ENCODE results near the gene MFSD11.
A peak's percentile ranks its signal among the peaks of the same experiment; 100 is the strongest.
"Not testable (repeated sequence)": the region's sequence is repeated elsewhere in the genome, so short reads cannot be mapped to it uniquely, and the experiment has no call there.

MFSD11 gene

DNA sequence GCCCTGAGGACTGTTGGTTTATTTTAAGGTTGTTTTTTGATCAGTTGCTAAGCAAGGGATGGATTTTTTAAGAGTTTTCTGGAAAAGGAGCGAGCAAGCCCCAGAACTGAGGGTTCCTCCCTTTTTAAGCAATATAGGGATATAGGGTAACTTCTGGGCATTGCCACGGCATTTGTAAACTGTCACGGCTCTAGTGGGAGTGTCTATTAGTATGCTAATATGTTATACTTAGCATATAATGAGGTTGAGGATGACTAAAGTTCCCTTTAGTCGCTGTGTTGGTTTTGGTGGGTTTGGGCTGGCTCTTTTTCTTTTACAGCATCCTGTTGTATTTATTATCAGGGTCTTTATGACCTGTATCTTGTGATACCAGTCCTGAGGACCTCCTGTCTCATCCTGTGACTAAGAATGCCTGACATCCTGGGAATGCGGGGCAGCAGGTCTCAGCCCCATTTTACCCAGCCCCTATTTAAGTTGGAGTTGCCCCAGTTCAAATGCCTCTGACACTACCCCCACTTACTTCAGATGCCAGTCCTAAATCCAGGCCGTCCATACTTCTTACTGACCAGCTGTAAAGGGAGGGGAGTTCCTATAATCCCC, 59.4 kb downstream of the MFSD11 start:
- no peak for DNase-seq (ENCODE audit: low read depth in 2 of 2)

GRCh38 chr17:76801706-76802105, 63.8 kb downstream of the MFSD11 start:
- DNase-seq (ENCODE audit: low read depth in 2 of 2), result no peak

DNA sequence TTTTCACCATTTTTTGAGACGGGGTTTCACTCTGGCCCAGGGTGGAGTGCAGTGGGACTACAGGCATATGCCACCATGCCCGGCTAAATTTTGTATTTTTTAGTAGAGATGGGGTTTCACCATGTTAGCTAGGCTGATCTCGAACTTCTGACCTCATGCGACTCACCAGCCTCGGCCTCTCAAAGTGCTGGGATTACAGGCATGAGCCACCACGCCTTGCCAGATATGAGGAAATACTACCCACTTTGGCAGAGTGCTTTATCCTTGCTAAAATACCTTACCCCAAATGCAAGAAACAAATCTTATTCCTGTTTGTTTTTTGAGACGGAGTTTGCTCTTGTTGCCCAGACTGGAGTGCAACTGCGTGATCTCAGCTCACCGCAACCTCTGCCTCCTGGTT, 67.4 kb downstream of the MFSD11 start:
- no peak for DNase-seq (ENCODE audit: low read depth in 2 of 2)

DNA sequence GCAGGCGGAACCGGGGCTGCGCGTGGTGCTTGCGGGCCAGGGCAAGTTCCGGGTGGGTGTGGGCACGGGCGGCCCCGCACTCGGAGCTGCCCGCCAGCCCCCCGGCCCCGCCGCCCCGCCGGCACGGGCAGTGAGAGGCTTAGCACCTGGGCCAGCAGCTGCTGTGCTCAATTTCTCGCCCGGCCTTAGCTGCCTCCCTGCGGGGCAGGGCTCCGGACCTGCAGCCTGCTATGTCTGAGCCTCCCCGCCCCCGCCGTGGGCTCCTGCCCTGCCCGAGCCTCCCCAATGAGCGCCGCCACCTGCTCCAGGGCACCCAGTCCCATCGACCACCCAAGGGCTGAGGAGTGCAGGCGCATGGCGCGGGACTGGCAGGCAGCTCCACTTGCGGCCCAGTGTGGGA, 68.2 kb downstream of the MFSD11 start:
- DNase-seq (ENCODE audit: low read depth in 2 of 2), result not testable (repeated sequence)

DNA sequence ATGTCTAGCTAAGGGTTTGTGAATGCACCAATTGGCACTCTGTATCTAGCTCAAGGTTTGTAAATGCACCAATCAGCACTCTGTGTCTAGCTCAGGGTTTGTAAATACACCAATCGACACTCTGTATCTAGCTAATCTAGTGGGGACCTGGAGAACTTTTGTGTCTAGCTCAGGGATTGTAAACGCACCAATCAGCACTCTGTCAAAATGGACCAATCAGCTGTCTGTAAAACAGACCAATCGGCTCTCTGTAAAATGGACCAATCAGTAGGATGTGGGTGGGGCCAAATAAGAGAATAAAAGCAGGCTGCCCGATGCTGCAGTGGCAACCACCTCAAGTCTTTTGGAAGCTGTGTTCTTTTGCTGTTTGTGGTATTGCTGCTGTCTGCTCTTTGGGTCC, 68.8 kb downstream of the MFSD11 start:
- not testable (repeated sequence) for DNase-seq (ENCODE audit: low read depth in 2 of 2)

- DNase-seq (ENCODE audit: low read depth in 2 of 2), result no peak
Measured at GRCh38 chr17:76808326-76808725, 70.4 kb downstream of the MFSD11 start.

GRCh38 chr17:76810956-76811355, 73.0 kb downstream of the MFSD11 start:
- no peak for DNase-seq (ENCODE audit: low read depth in 2 of 2)

DNA sequence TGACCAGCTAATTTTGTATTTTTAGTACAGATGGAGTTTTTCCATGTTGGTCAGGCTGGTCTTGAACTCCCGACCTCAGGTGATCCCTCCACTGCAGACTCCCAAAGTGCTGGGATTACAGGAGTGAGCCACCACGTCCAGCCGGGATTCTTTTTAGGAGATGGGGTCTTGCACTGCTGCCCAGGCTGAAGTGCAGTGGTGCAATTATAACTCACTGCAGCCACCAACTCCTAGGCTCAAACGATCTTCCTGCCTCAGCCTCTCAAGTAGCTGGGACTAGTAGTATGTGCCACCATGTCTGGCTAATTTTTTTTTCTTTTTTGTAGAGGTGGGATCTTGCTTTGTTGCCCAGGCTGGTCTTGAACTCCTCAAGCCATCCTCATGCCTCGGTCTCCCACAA, 73.9 kb downstream of the MFSD11 start:
- no peak for DNase-seq (ENCODE audit: low read depth in 2 of 2)

GRCh38 chr17:76812263-76812662, 74.3 kb downstream of the MFSD11 start:
- no peak for DNase-seq (ENCODE audit: low read depth in 2 of 2)

GRCh38 chr17:76812968-76813367, 75.0 kb downstream of the MFSD11 start:
- DNase-seq (ENCODE audit: low read depth in 2 of 2), result no peak

- DNase-seq (ENCODE audit: low read depth in 2 of 2), result not testable (repeated sequence)
Measured at GRCh38 chr17:76815907-76816589, 78.1 kb downstream of the MFSD11 start.

DNA sequence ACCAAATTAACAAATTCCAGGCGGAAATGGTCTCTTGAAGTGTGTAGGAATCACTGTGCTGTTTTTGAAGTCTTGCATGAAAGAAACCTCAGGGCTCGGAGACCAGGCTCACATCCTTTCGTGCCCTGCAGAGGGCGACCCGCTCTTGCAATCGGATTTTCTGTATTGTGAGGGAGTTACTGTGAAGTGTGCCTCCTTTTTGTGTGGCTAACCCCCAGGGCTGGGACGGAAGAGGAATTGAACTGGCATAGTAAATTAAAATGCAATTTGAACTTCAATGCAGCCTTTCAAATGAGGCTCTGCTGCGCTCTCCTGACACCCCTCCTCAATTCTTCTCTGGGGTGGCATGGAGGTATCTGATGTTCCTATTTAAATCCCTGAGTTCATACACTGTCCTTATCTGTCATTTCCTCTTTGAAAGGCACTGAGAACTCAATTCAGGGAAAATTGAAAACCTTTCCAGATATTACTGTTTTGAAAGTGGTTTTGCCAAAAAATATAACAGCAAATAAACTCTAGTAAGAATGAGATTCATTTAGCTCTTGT, 78.7 kb downstream of the MFSD11 start:
- DNase-seq (ENCODE audit: low read depth in 2 of 2), result peak; percentile 6 to 23

- no peak for DNase-seq (ENCODE audit: low read depth in 2 of 2)
Measured at GRCh38 chr17:76820039-76820438, 82.1 kb downstream of the MFSD11 start.

GRCh38 chr17:76820561-76820960, 82.6 kb downstream of the MFSD11 start:
- DNase-seq (ENCODE audit: low read depth in 2 of 2), result no peak

GRCh38 chr17:76822184-76822778, 84.4 kb downstream of the MFSD11 start:
- DNase-seq (ENCODE audit: low read depth in 2 of 2), result no peak

GRCh38 chr17:76824093-76824492, 86.2 kb downstream of the MFSD11 start:
- DNase-seq (ENCODE audit: low read depth in 2 of 2), result no peak

GRCh38 chr17:76826330-76827068, 88.6 kb downstream of the MFSD11 start:
- no peak for DNase-seq (ENCODE audit: low read depth in 2 of 2)

- no peak for DNase-seq (ENCODE audit: low read depth in 2 of 2)
Measured at GRCh38 chr17:76827736-76828135, 89.8 kb downstream of the MFSD11 start.

Measured in stimulated activated CD4-positive, alpha-beta T cell treated with anti-CD3 and anti-CD28 coated beads, Interleukin-1b, Interleukin-23, amount 100 ng/mL, for 1 hour (primary cell).